Measurements from ENCODE around the gene TUBB4B. TPM values are rescaled to one million over a fixed set of nuclear protein-coding genes. Genes with fewer than 3 reads are reported as not detected.

Gene TUBB4B
- total RNA-seq, 2 donors from 2014 or later, result 332 to 432 TPM

Other genes with a start within 250 kb of the TUBB4B start
- 100 to 1,000 TPM in 1 of 2 donors, 10 to 100 TPM in 1; 64.0 to 118 TPM for gene PAXX, start 248.9 kb upstream of the TUBB4B start, total RNA-seq
- gene CLIC3, start 244.7 kb upstream of the TUBB4B start, total RNA-seq, result 10 to 100 TPM in 1 of 2 donors, 1 to 10 TPM in 1; 4.3 to 38.2 TPM
- 100 to 1,000 TPM in 1 of 2 donors, 10 to 100 TPM in 1; 77.6 to 109 TPM for gene ABCA2, start 213.1 kb upstream of the TUBB4B start, total RNA-seq
- gene FUT7, start 209.2 kb upstream of the TUBB4B start, total RNA-seq, result 10 to 100 TPM; 10.0 to 17.8 TPM
- 10 to 100 TPM; 11.2 to 41.7 TPM for gene NPDC1, start 195.1 kb upstream of the TUBB4B start, total RNA-seq
- not detected for gene ENTPD2, start 187.2 kb upstream of the TUBB4B start, total RNA-seq
- gene SAPCD2, start 170.7 kb upstream of the TUBB4B start, total RNA-seq, result 10 to 100 TPM in 1 of 2 donors, 1 to 10 TPM in 1; 9.5 to 20.8 TPM
- 10 to 100 TPM; 19.9 to 22.0 TPM for gene UAP1L1, start 163.8 kb upstream of the TUBB4B start, total RNA-seq
- 10 to 100 TPM; 34.1 to 55.8 TPM for gene MAN1B1, start 154.3 kb upstream of the TUBB4B start, total RNA-seq
- 100 to 1,000 TPM; 188 to 310 TPM for gene DPP7, start 126.6 kb upstream of the TUBB4B start, total RNA-seq
- gene GRIN1, start 102.1 kb upstream of the TUBB4B start, total RNA-seq, result under 1 TPM in 1 of 2 donors, not detected in 1; 0.11 TPM
- gene LRRC26, start 71.2 kb upstream of the TUBB4B start, total RNA-seq, result not detected
- gene TMEM210, start 69.2 kb upstream of the TUBB4B start, total RNA-seq, result not detected
- gene ANAPC2, start 52.7 kb upstream of the TUBB4B start, total RNA-seq, result 10 to 100 TPM; 75.5 to 98.1 TPM
- gene SSNA1, start 52.6 kb upstream of the TUBB4B start, total RNA-seq, result 10 to 100 TPM; 78.3 to 91.4 TPM
- gene TPRN, start 40.5 kb upstream of the TUBB4B start, total RNA-seq, result 10 to 100 TPM in 1 of 2 donors, 1 to 10 TPM in 1; 9.0 to 19.1 TPM
- gene TMEM203, start 35.6 kb upstream of the TUBB4B start, total RNA-seq, result 10 to 100 TPM; 25.0 to 43.9 TPM
- gene NDOR1, start 35.6 kb upstream of the TUBB4B start, total RNA-seq, result 10 to 100 TPM; 33.0 to 81.9 TPM
- gene RNF208, start 19.0 kb upstream of the TUBB4B start, total RNA-seq, result 1 to 10 TPM; 1.4 to 1.9 TPM
- under 1 TPM; 0.29 to 0.33 TPM for gene CYSRT1, start 16.1 kb upstream of the TUBB4B start, total RNA-seq
- gene RNF224, start 13.8 kb upstream of the TUBB4B start, total RNA-seq, result not detected
- gene SLC34A3, start 10.4 kb upstream of the TUBB4B start, total RNA-seq, result not detected
- not detected for gene STPG3, start 10.0 kb downstream of the TUBB4B start, total RNA-seq
- 10 to 100 TPM; 58.8 to 90.3 TPM for gene NELFB, start 14.0 kb downstream of the TUBB4B start, total RNA-seq
- 10 to 100 TPM; 31.1 to 38.4 TPM for gene TOR4A, start 36.4 kb downstream of the TUBB4B start, total RNA-seq
- gene NRARP, start 61.0 kb downstream of the TUBB4B start, total RNA-seq, result 1 to 10 TPM in 1 of 2 donors, under 1 TPM in 1; 0.88 to 2.6 TPM
- gene EXD3, start 181.9 kb downstream of the TUBB4B start, total RNA-seq, result 1 to 10 TPM; 7.6 to 7.9 TPM
- under 1 TPM; 0.33 to 0.62 TPM for gene NOXA1, start 182.1 kb downstream of the TUBB4B start, total RNA-seq
- not detected for gene ENTPD8, start 200.1 kb downstream of the TUBB4B start, total RNA-seq
- 10 to 100 TPM; 17.1 to 36.4 TPM for gene NSMF, start 218.0 kb downstream of the TUBB4B start, total RNA-seq